B cell (primary cell): ENCODE data around the gene TBX4.

Experiments
- CTCF ChIP-seq: fragments of 200-600 bp; IDR thresholded peaks from one replicate; pipeline ENCODE4 v1.8.0; 2022; ENCODE audit warnings: antibody characterized with exemption, mild to moderate bottlenecking
- EZH2 ChIP-seq: IDR thresholded peaks from 2 replicates; pipeline ENCODE4 v1.6.1; 2012; ENCODE audit warnings: borderline replicate concordance, low read depth, mild to moderate bottlenecking, moderate library complexity, low read length; ENCODE audit not compliant: insufficient read depth, poor library complexity, severe bottlenecking

- TF ChIP-seq CTCF (no peak), EZH2 (no peak)
These were observed 75.9 kb downstream of the TBX4 start for GRCh38 chr17:61528171-61528570.
